Mucosa of rectum (tissue), 2 donors: ENCODE measurements around the gene CLEC4A.
"Not testable (repeated sequence)": the region's sequence is repeated elsewhere in the genome, so short reads cannot be mapped to it uniquely, and the experiment has no call there.

ENCODE experiments used
- H3K27ac ChIP-seq, 2 donors: one replicate each; pipeline ENCODE4 v1.7.0; 2013; ENCODE audit warnings: inconsistent platforms in 2 of 2, low read depth in 2 of 2, low read length in 2 of 2
- H3K27me3 ChIP-seq, 2 donors: one replicate each; pipeline ENCODE4 v1.7.0; 2013; ENCODE audit warnings: low read length in 2 of 2; ENCODE audit not compliant: control insufficient read depth in 2 of 2, insufficient read depth in 2 of 2
- H3K36me3 ChIP-seq, 2 donors: one replicate each; pipeline ENCODE4 v1.7.0; 2013; ENCODE audit warnings: low read length in 2 of 2; ENCODE audit not compliant: control insufficient read depth in 2 of 2, insufficient read depth in 2 of 2
- H3K4me1 ChIP-seq, 2 donors: one replicate each; pipeline ENCODE4 v1.7.0; 2013; ENCODE audit warnings: low read length in 2 of 2, mild to moderate bottlenecking in 1 of 2; ENCODE audit not compliant: control insufficient read depth in 2 of 2, insufficient read depth in 2 of 2
- H3K4me3 ChIP-seq, 2 donors: one replicate each; pipeline ENCODE4 v1.7.0; 2013; ENCODE audit warnings: low read length in 2 of 2
- H3K9ac ChIP-seq, 2 donors: one replicate each; pipeline ENCODE4 v1.7.0; 2013; ENCODE audit warnings: low read length in 2 of 2, low read depth in 1 of 2, mild to moderate bottlenecking in 1 of 2
- H3K9me3 ChIP-seq, 2 donors: one replicate each; pipeline ENCODE4 v1.7.0; 2013; ENCODE audit warnings: low read length in 2 of 2; ENCODE audit not compliant: control insufficient read depth in 2 of 2
- donor health status: healthy.
- donor health status: Normal muscosa, but diverticular disease.

CLEC4A gene

DNA sequence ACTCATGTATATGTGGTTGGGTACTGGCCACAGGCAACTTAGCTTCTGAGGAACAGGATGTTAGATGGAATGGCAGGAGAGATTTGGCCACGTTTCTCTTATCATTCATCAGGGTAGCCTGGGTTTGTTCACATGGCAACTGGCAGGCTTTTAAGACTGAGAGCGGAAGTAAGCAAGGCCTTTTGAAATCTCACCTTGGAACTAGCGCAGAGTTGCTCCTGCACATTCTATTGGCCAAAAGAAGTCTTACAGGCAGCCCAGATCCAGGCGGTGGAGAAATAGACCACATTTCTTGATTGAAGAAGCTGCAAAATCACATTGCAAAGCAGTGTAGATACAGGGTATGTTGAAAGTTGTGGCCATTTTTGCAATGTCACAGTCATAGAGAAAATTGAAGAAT is 3.7 kb downstream of the CLEC4A start:
- H3K9me3 ChIP-seq = no peaks in the 10 kb centered on the region
- H3K27me3 ChIP-seq = no peaks in the 10 kb centered on the region
- no peak overlapping the region for H3K27ac ChIP-seq
- H3K4me1 ChIP-seq = no peaks in the 10 kb centered on the region
- H3K9ac ChIP-seq = no peak overlapping the region
- H3K4me3 ChIP-seq = no peak overlapping the region
- H3K36me3 ChIP-seq = no peaks in the 10 kb centered on the region

DNA sequence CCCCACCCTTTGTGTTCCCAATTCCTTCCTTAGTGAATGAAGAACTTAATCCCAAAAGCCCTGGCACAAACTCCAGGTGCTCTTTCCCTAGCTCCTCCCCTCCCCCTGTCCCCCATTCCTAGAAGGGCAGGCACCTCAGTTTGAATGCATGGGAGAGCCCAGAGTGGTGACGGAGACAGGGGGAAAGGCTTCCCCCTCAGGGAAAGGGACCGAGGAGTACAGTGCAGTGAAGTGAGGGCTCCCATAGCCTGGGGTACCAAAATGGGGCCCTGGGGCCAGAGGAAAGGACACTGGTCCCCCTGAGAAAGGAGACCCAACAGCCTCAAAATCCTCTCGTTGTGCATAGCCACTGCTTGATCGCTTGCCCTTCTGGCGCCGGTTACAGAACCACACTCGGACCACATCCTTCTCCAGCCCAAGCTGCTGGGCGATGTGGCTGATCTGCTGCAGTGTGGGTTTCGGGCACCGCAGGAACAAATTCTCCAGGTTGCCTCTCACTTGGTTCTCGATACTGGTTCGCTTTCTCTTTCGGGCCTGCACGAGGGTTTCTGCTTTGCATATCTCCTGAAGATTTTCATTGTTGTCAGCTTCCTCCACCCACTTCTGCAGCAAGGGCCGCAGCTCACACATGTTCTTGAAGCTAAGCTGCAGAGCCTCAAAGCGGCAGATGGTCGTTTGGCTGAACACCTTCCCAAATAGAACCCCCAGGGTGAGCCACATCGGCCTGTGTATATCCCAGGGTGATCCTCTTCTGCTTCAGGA is 10.4 kb downstream of the CLEC4A start:
- H3K27me3 ChIP-seq, H3K9me3 ChIP-seq, H3K36me3 ChIP-seq, H3K9ac ChIP-seq, H3K4me3 ChIP-seq, H3K4me1 ChIP-seq, H3K27ac ChIP-seq: not testable (repeated sequence)

DNA sequence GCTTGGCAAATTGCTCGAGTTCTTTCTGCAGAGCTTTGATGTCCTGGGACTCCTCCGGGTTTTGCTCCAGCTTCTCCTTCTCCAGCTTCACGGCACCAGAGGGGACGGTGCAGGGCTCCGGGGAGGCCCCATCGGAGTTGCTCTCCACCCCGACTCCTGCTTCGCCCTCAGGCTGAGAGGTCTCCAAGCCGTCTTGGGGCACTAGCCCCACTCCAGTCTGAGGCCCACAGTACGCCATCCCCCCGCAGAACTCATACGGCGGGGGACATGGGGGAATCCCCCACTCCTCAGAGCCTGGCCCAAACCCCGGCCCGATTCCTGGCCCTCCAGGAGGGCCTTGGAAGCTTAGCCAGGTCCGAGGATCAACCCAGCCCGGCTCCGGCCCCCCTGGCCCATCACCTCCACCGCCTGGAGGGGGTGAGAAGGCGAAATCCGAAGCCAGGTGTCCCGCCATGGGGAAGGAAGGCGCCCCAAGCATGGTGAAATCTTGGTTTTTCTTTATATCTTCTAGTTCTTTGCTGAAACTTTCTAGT is 11.0 kb downstream of the CLEC4A start:
- not testable (repeated sequence) for H3K9ac ChIP-seq, H3K4me3 ChIP-seq, H3K9me3 ChIP-seq, H3K36me3 ChIP-seq, H3K27me3 ChIP-seq, H3K27ac ChIP-seq, H3K4me1 ChIP-seq

DNA sequence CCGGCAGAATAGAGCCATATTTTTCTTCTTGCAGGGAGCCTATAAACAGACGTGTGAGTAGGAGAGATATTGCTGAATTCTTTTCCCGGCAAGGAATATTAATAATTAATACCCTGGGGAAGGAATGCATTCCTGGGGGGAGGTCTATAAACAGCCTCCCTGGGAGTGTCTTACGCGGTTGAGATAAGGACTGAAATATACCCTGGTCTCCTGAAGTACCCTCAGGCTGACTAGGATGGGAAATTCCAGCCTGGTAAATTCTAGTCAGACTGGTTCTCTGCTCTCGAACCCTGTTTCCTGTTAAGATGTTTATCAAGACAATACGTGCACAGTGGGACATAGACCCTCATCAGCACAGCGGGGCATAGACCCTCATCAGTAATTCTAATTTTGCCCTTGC is 18.2 kb downstream of the CLEC4A start:
- not testable (repeated sequence) for H3K9me3 ChIP-seq, H3K9ac ChIP-seq, H3K36me3 ChIP-seq, H3K4me3 ChIP-seq, H3K27ac ChIP-seq, H3K4me1 ChIP-seq, H3K27me3 ChIP-seq

DNA sequence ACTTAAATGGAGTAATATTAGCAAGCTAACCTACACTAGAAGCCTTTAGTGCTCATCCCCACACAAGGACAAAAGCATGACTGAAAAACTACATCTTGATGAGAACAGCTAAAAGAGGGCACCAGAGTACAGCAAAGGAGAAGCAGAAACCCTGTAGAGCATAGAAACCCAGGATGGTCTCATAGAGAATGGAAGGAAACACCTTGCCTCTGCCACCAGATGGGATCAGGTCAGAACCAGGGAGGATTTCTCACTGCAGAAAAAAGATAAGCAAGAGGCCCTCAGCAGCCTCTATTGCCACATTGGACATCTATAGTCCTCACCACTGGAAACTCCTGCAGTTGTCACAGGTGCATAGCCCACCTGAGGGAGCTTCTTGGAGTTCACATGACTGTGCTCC is 19.8 kb downstream of the CLEC4A start:
- Histone ChIP-seq H3K27me3 (peaks cover 0 to 4% of the 10 kb centered on the region in 2 donors), H3K4me3 (no peak overlapping the region), H3K9me3 (no peaks in the 10 kb centered on the region), H3K9ac (no peak overlapping the region), H3K36me3 (no peaks in the 10 kb centered on the region), H3K4me1 (no peaks in the 10 kb centered on the region), H3K27ac (no peak overlapping the region)

DNA sequence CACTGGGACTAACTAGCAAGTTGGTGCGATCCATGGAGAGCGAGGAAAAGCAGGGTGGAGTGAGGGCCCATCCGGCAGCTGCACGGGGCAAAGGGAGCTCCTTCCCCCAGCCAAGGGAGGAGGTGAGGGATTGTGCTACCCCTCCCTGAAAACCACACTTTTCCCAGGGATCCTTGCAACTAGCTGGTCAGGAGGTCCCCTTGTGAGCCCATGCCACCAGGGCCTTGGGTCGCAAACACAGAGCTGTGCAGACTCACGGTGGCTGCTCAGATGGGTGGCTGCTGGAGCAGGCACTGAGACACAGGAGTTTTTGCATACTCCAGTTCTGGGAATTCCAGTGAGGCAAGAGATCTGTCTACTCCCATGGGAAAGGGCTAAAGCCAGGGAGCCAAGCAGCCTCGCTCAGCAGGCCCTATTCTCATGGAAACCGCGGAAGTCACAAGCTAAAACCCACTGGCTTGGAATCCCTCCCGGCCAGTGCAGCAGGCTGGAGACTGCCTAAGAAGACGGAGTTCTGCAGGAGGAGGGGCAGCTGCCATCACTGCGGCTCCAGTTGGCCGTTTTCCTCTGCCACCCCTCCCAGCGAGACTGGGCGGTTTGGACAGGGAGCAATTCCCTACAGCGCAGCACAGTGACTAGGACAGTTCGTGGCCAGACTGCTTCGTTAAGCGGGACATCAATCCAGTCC is 22.5 kb downstream of the CLEC4A start:
- Histone ChIP-seq H3K4me1 (no peaks in the 10 kb centered on the region), H3K27ac (peak overlapping the region in 1 of 2 donors; percentile 9), H3K27me3 (peaks cover 0 to 4% of the 10 kb centered on the region in 2 donors), H3K4me3 (no peak overlapping the region), H3K9me3 (no peaks in the 10 kb centered on the region), H3K9ac (no peak overlapping the region), H3K36me3 (no peaks in the 10 kb centered on the region)

DNA sequence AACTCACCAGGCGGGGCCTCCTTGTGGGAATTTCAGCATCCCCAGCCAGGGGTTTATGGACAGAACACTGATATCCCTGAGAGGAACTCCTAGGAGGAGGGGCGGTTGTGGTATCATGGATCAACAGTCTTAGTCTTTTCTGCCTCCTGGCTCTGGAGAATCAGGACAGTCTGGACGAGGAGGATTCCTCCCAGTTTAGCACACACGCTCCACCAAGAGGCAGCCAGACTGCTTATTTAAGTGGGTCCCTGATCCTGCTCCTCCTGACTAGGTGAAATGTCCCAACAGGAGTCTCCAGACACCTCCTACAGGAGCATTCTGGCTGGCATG is 23.0 kb downstream of the CLEC4A start:
- peaks cover 0 to 4% of the 10 kb centered on the region in 2 donors for H3K27me3 ChIP-seq
- H3K4me1 ChIP-seq = no peaks in the 10 kb centered on the region
- no peak overlapping the region for H3K4me3 ChIP-seq
- no peaks in the 10 kb centered on the region for H3K36me3 ChIP-seq
- no peak overlapping the region for H3K9ac ChIP-seq
- H3K9me3 ChIP-seq = no peaks in the 10 kb centered on the region
- H3K27ac ChIP-seq = peak overlapping the region in 1 of 2 donors; percentile 9

DNA sequence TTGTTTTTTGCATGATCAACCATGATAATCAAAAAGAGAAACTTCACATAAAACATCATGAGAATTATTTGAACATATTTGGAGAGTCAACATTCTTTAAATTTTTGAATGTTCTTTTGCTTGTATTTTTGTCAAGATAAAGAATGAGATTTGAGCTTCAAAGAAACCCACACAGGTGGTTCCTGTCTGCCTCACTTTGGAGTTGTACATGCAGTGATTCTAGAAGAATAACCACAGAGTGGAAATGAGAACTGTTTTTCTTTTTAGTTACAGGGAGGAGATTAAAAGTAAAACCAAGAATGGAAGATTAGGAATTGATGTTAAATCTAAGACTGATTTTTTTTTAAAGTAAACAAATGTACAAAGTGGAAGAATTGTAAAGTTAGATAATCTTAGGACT is 31.1 kb downstream of the CLEC4A start:
- Histone ChIP-seq H3K9ac (no peak overlapping the region), H3K4me3 (no peak overlapping the region), H3K27ac (no peak overlapping the region), H3K36me3 (no peaks in the 10 kb centered on the region), H3K9me3 (no peaks in the 10 kb centered on the region), H3K27me3 (no peaks in the 10 kb centered on the region), H3K4me1 (no peaks in the 10 kb centered on the region)

DNA sequence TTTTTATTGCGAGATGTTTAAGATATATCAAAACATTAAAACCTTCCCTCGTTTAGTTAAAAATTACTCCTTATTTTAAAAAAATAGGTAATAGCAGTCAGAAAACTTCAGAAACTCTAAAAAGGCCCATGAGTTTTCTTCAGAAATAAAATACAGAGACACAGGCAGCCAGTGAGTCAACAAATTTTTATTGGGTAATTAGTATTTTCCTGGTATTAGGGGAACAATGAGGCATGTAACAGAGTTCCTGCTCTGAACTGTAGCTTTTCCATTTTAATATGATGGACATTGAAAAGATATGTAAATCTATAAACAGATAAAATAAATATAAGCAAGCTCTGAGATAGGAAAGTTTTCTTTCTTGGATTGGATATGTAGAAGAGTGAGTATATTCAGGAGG is 33.0 kb downstream of the CLEC4A start:
- Histone ChIP-seq H3K36me3 (no peaks in the 10 kb centered on the region), H3K27me3 (no peaks in the 10 kb centered on the region), H3K9me3 (no peaks in the 10 kb centered on the region), H3K4me1 (no peaks in the 10 kb centered on the region), H3K9ac (no peak overlapping the region), H3K4me3 (no peak overlapping the region), H3K27ac (no peak overlapping the region)

DNA sequence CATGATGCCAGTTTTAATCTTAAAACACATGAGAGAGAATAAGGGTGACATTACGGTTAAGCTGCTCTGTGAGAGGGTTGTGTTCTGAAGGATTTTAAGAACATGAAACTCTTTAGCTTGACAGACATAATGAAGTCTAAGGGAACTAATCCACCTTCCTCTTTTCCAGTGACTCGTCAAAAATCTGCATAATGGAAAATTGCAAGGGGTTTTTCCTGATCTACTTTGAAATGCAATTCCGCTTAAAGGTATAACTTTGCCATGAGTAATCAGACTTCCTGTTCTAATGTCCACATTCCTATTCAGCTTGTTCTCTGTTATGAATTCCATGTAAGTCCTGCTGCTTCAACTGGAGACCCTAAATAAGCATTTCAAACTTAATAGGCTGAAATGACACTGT is 33.4 kb downstream of the CLEC4A start, which contains the start of gene ZNF705A:
TSS of gene ZNF705A (plus strand) at position 171 of the 400 bp plus-strand sequence. CDS start 15,611 bp downstream, outside the sequence.
- Histone ChIP-seq H3K27me3 (no peaks in the 10 kb centered on the region), H3K4me1 (no peaks in the 10 kb centered on the region), H3K36me3 (no peaks in the 10 kb centered on the region), H3K4me3 (no peak within 1 kb of the TSS), H3K27ac (no peak within 1 kb of the TSS), H3K9me3 (no peaks in the 10 kb centered on the region), H3K9ac (no peak within 1 kb of the TSS)
